Keratinocyte (primary cell): ENCODE measurements around the gene DAPK1. TPM values are rescaled to one million over a fixed set of nuclear protein-coding genes. Genes with fewer than 3 reads are reported as not detected.

Source experiments
- DNase-seq: peaks from one replicate; pipeline ENCODE4 v3.0.0-alpha.2; 2011; ENCODE audit warnings: low read depth, missing footprints, low spot score
- FAIRE-seq: peaks from 2 replicates; lab custom pipeline; 2011; peaks lifted over from hg19 to GRCh38; lab: Jason Lieb, UNC
- H2AFZ ChIP-seq: 2 replicates; pipeline ENCODE4 v1.6.0; 2012; ENCODE audit warnings: low read length, control low read depth, inconsistent platforms; ENCODE audit not compliant: control insufficient read depth
- H3K27ac ChIP-seq: 2 replicates; pipeline ENCODE4 v1.5.1; 2011; ENCODE audit warnings: low read length; ENCODE audit not compliant: control insufficient read depth, insufficient read depth
- H3K27me3 ChIP-seq: 3 replicates; pipeline ENCODE4 v1.6.0; 2011; ENCODE audit warnings: low read length; ENCODE audit not compliant: control insufficient read depth, insufficient read depth; ENCODE audit errors: extremely low read depth
- H3K36me3 ChIP-seq, 2 experiments: 2 replicates in 1 of 2; 3 replicates in 1 of 2; pipeline ENCODE4 v1.5.1; 2011; ENCODE audit warnings: low read length in 2 of 2, mild to moderate bottlenecking in 1 of 2; ENCODE audit not compliant: control insufficient read depth in 2 of 2, insufficient read depth in 2 of 2; ENCODE audit errors: extremely low read depth in 1 of 2
- H3K4me1 ChIP-seq: 3 replicates; pipeline ENCODE4 v1.5.1; 2011; ENCODE audit warnings: low read length; ENCODE audit not compliant: control insufficient read depth, insufficient read depth; ENCODE audit errors: extremely low read depth
- H3K4me2 ChIP-seq: 3 replicates; pipeline ENCODE4 v1.6.0; 2011; ENCODE audit warnings: low read depth, low read length; ENCODE audit not compliant: control insufficient read depth, insufficient read depth; ENCODE audit errors: extremely low read depth
- H3K4me3 ChIP-seq, 3 experiments: fragments of 200-600 bp in 1 of 3; sonication (generic) in 1 of 3; 2 replicates in 2 of 3; 3 replicates in 1 of 3; pipeline ENCODE4 v1.5.1; 2011 to 2016; ENCODE audit warnings: low read length in 3 of 3, mild to moderate bottlenecking in 3 of 3, control low read depth in 2 of 3, inconsistent platforms in 1 of 3, low read depth in 1 of 3, mixed read lengths in 1 of 3, mixed run types in 1 of 3, moderate library complexity in 1 of 3; ENCODE audit not compliant: control insufficient read depth in 2 of 3, insufficient read depth in 2 of 3; ENCODE audit errors: extremely low read depth in 1 of 3
- H3K79me2 ChIP-seq: 2 replicates; pipeline ENCODE4 v1.6.0; 2012; ENCODE audit warnings: low read length; ENCODE audit not compliant: control insufficient read depth, insufficient read depth
- H3K9ac ChIP-seq: 3 replicates; pipeline ENCODE4 v1.6.0; 2011; ENCODE audit warnings: low read length; ENCODE audit not compliant: control insufficient read depth, insufficient read depth; ENCODE audit errors: extremely low read depth
- H3K9me1 ChIP-seq: 3 replicates; pipeline ENCODE4 v1.6.0; 2011; ENCODE audit warnings: low read length; ENCODE audit not compliant: control insufficient read depth, insufficient read depth; ENCODE audit errors: extremely low read depth
- H3K9me3 ChIP-seq: 2 replicates; pipeline ENCODE4 v1.5.1; 2012; ENCODE audit warnings: low read depth, low read length; ENCODE audit not compliant: control insufficient read depth
- H4K20me1 ChIP-seq: 3 replicates; pipeline ENCODE4 v1.6.0; 2011; ENCODE audit warnings: low read length; ENCODE audit not compliant: control insufficient read depth, insufficient read depth; ENCODE audit errors: extremely low read depth
- EZH2 ChIP-seq: IDR thresholded peaks from one replicate; pipeline ENCODE4 v1.6.1; 2012; ENCODE audit warnings: inconsistent platforms, mild to moderate bottlenecking, low read length, moderate library complexity
- dilution Hi-C: fragments of 300-500 bp; cut with MboI; formaldehyde crosslinking; loops from one replicate; pipeline ENCODE4 v1.7.0; 2020; ENCODE audit warnings: low sequenced_read_pairs; ENCODE audit not compliant: extremely low pct_ligation_motif_present
- polyA plus RNA-seq, 5 experiments: library from polyadenylated mRNA; depleted of rRNA in 3 of 5; stranded (reverse) in 3 of 5; stranded (forward) in 1 of 5; unstranded in 1 of 5; fragments of >200 nt; gene quantifications; 1 replicate in 1 of 5; 2 replicates in 3 of 5; 3 replicates in 1 of 5; pipeline versions ENCODE4 v1.2.1 to v1.2.3, GENCODE V29; 2011 to 2012; ENCODE audit warnings: missing spikeins in 2 of 5, low read depth in 1 of 5, low replicate concordance in 1 of 5
- TF ChIP-seq, protein P1 (sequence below), 3 experiments: IDR thresholded peaks in 1 of 3; conservative IDR thresholded peaks in 1 of 3; optimal IDR thresholded peaks in 1 of 3; 2 replicates in 2 of 3; 3 replicates in 1 of 3; pipeline versions ENCODE3 to v1.5.1; 2011; ENCODE audit warnings: low read length in 3 of 3, mild to moderate bottlenecking in 3 of 3, moderate library complexity in 2 of 3, control low read depth in 1 of 3, inconsistent platforms in 1 of 3; ENCODE audit not compliant: insufficient read depth in 2 of 3; ENCODE audit errors: extremely low read depth in 1 of 3

Gene DAPK1
- polyA plus RNA-seq, 1 donor (not counting 4 experiments of a cell fraction or from before 2014, with no cell fraction given), result 2.8 TPM

DNA sequence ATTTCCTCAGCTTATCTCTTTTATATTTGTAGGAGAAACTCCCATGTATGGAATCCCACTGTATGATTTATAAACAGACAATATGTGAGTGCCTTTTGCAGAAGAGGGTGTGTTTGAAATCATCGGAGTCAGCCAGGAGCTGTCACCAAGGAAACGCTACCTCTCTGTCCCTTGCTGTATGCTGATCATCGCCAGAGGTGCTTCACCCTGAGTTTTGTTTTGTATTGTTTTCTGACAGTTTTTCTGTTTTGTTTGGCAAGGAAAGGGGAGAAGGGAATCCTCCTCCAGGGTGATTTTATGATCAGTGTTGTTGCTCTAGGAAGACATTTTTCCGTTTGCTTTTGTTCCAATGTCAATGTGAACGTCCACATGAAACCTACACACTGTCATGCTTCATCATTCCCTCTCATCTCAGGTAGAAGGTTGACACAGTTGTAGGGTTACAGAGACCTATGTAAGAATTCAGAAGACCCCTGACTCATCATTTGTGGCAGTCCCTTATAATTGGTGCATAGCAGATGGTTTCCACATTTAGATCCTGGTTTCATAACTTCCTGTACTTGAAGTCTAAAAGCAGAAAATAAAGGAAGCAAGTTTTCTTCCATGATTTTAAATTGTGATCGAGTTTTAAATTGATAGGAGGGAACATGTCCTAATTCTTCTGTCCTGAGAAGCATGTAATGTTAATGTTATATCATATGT, 210.3 kb downstream of the DAPK1 start:
- no peak for FAIRE-seq
- Histone ChIP-seq H3K27ac (no peak overlapping the region), H3K4me3 (no peak overlapping the region), H3K9me3 (no peaks in the 10 kb centered on the region), H3K9me1 (no peaks in the 10 kb centered on the region), H4K20me1 (no peaks in the 10 kb centered on the region), H3K4me1 (peaks cover 15% of the 10 kb centered on the region), H3K36me3 (peaks cover 0 to 4% of the 10 kb centered on the region in 2 experiments), H3K9ac (no peak overlapping the region), H3K27me3 (no peaks in the 10 kb centered on the region), H2AFZ (no peak overlapping the region), H3K79me2 (no peaks in the 10 kb centered on the region), H3K4me2 (no peak overlapping the region)
- no peak for DNase-seq
- dilution Hi-C loops, result loop anchor here (25.0 kb wide), 1 partner anchor 104 kb away; no protein-coding TSS in a partner anchor
- no peak for TF ChIP-seq EZH2
- TF ChIP-seq, protein P1, sequence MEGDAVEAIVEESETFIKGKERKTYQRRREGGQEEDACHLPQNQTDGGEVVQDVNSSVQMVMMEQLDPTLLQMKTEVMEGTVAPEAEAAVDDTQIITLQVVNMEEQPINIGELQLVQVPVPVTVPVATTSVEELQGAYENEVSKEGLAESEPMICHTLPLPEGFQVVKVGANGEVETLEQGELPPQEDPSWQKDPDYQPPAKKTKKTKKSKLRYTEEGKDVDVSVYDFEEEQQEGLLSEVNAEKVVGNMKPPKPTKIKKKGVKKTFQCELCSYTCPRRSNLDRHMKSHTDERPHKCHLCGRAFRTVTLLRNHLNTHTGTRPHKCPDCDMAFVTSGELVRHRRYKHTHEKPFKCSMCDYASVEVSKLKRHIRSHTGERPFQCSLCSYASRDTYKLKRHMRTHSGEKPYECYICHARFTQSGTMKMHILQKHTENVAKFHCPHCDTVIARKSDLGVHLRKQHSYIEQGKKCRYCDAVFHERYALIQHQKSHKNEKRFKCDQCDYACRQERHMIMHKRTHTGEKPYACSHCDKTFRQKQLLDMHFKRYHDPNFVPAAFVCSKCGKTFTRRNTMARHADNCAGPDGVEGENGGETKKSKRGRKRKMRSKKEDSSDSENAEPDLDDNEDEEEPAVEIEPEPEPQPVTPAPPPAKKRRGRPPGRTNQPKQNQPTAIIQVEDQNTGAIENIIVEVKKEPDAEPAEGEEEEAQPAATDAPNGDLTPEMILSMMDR (optimal IDR thresholded peaks at IDR 0.05 in 1 of 3, IDR thresholded peaks at IDR 0.05 in 1 of 3, conservative IDR thresholded peaks at IDR 0.05 in 1 of 3; ENCODE audit: extremely low read depth in 1 of 3, insufficient read depth in 2 of 3, low read length in 3 of 3), result no peak

DNA sequence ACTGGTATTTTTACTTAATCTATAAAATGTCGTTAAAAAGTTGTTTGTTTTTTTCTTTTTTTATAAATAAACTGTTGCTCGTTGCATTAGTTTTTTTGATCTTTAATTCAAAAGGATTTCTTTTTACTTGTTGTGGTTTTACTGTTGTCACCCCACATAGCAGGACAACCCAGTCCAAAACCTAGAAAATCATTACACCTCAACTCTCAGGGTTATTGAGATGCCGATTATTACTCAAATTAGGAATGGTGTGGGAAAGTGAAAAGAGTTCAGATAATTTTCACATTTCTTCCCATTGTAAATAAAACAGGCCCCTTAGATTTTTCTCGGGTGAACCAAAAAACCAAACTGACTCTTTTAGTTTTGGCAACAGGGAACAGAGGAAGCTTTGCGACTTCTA, 210.9 kb downstream of the DAPK1 start:
- TF ChIP-seq, protein P1 (optimal IDR thresholded peaks at IDR 0.05 in 1 of 3, IDR thresholded peaks at IDR 0.05 in 1 of 3, conservative IDR thresholded peaks at IDR 0.05 in 1 of 3; ENCODE audit: extremely low read depth in 1 of 3, insufficient read depth in 2 of 3, low read length in 3 of 3), result no peak
- no peak for TF ChIP-seq EZH2
- FAIRE-seq, result no peak
- H3K36me3 ChIP-seq, result peaks cover 0 to 4% of the 10 kb centered on the region in 2 experiments
- dilution Hi-C loops, result loop anchor here (25.0 kb wide), 1 partner anchor 104 kb away; no protein-coding TSS in a partner anchor
- H3K4me1 ChIP-seq, result peaks cover 20% of the 10 kb centered on the region
- no peak overlapping the region for H3K27ac ChIP-seq
- H2AFZ ChIP-seq, result no peak overlapping the region
- no peaks in the 10 kb centered on the region for H3K9me1 ChIP-seq
- no peaks in the 10 kb centered on the region for H4K20me1 ChIP-seq
- H3K4me3 ChIP-seq, result no peak overlapping the region
- no peak overlapping the region for H3K9ac ChIP-seq
- H3K9me3 ChIP-seq, result no peaks in the 10 kb centered on the region
- H3K79me2 ChIP-seq, result no peaks in the 10 kb centered on the region
- no peaks in the 10 kb centered on the region for H3K27me3 ChIP-seq
- H3K4me2 ChIP-seq, result no peak overlapping the region
- DNase-seq, result no peak
